GM12878 (cell line): ENCODE measurements around the gene SMG9. TPM values are rescaled to one million over a fixed set of nuclear protein-coding genes. Genes with fewer than 3 reads are reported as not detected.
A peak's percentile ranks its signal among the peaks of the same experiment; 100 is the strongest.

Source experiments
- ATAC-seq: fragments of 200-7000 bp; cut with Tn5 transposase; 3 replicates; pipeline ENCODE4 v1.9.1; 2020; ENCODE audit warnings: mild to moderate bottlenecking, moderate library complexity
- BruUV-seq: library from RNA; stranded (reverse); fragments of 400-500 nt; replicated peaks from 2 replicates; lab custom pipeline; 2021; lab: Mats Ljungman, UMichigan
- CTCF ChIA-PET: fragments of 300-600 bp; sonication (Branson Sonifier 250); formaldehyde crosslinking; extraction: SDS; loops from one replicate; lab custom pipeline; 2021; ENCODE audit warnings: inconsistent platforms; lab: Yijun Ruan, JAX
- POLR2A ChIA-PET: fragments of 350-600 bp; formaldehyde crosslinking; extraction: SDS; loops from one replicate; lab custom pipeline; 2021; ENCODE audit warnings: inconsistent platforms; lab: Charles Lee
- RAD21 ChIA-PET: fragments of 300-600 bp; sonication (Branson Sonifier 250); formaldehyde crosslinking; loops from one replicate; lab custom pipeline; 2023; ENCODE audit warnings: antibody characterized with exemption; ENCODE audit not compliant: unreplicated experiment; lab: Charles Lee
- SMC1A ChIA-PET: fragments of 300-600 bp; sonication (Branson Sonifier 250); formaldehyde crosslinking; loops from one replicate; lab custom pipeline; 2023; ENCODE audit not compliant: unreplicated experiment, uncharacterized antibody; lab: Charles Lee
- DNase-seq: peaks from one replicate; pipeline ENCODE4 v3.0.0-alpha.2; 2011; ENCODE audit warnings: low read depth, low spot score
- FAIRE-seq: peaks from 3 replicates; lab custom pipeline; 2011; peaks lifted over from hg19 to GRCh38; lab: Jason Lieb, UNC
- H2AFZ ChIP-seq: 2 replicates; pipeline ENCODE4 v1.6.0; 2011; ENCODE audit warnings: low read depth, low read length, control low read depth; ENCODE audit not compliant: control insufficient read depth
- H3K27ac ChIP-seq: 2 replicates; pipeline ENCODE4 v1.5.1; 2011; ENCODE audit warnings: control low read depth; ENCODE audit not compliant: control insufficient read depth, insufficient read depth
- H3K27me3 ChIP-seq, 2 experiments: replicated peaks in 1 of 2; 2 replicates each; pipeline versions ENCODE4 v1.6.0 to v1.6.1; 2011; ENCODE audit warnings: low read length in 1 of 2; ENCODE audit not compliant: control insufficient read depth in 2 of 2, insufficient read depth in 2 of 2
- H3K36me3 ChIP-seq, 2 experiments: 2 replicates each; pipeline ENCODE4 v1.5.1; 2011; ENCODE audit warnings: low read length in 1 of 2; ENCODE audit not compliant: control insufficient read depth in 2 of 2, insufficient read depth in 2 of 2
- H3K4me1 ChIP-seq: 2 replicates; pipeline ENCODE4 v1.6.1; 2011; ENCODE audit warnings: mild to moderate bottlenecking, low read length, moderate library complexity, mixed read lengths; ENCODE audit not compliant: control insufficient read depth, insufficient read depth
- H3K4me2 ChIP-seq: 2 replicates; pipeline ENCODE4 v1.6.0; 2011; ENCODE audit warnings: control low read depth; ENCODE audit not compliant: control insufficient read depth, insufficient read depth
- H3K4me3 ChIP-seq: fragments of 200-600 bp; sonication (generic); 2 replicates; pipeline ENCODE4 v1.5.1; 2016
- H3K79me2 ChIP-seq: 2 replicates; pipeline ENCODE4 v1.6.0; 2011; ENCODE audit warnings: low read length; ENCODE audit not compliant: control insufficient read depth, insufficient read depth
- H3K9ac ChIP-seq: 2 replicates; pipeline ENCODE4 v1.8.0; 2011; ENCODE audit warnings: low read length, control low read depth, mixed read lengths; ENCODE audit not compliant: control insufficient read depth, insufficient read depth
- H3K9me3 ChIP-seq: replicated peaks from 3 replicates; pipeline ENCODE4 v1.5.1; 2011; ENCODE audit warnings: mild to moderate bottlenecking, low read length; ENCODE audit not compliant: control insufficient read depth, insufficient read depth
- H4K20me1 ChIP-seq: 2 replicates; pipeline ENCODE4 v1.6.0; 2011; ENCODE audit not compliant: control insufficient read depth, insufficient read depth
- CBX3 ChIP-seq: fragments of 200-600 bp; sonication (generic); IDR thresholded peaks from 2 replicates; pipeline ENCODE4 v1.6.1; 2016; ENCODE audit warnings: low read depth, borderline replicate concordance
- FOXK2 ChIP-seq: fragments of 450-650 bp; IDR thresholded peaks from 2 replicates; pipeline ENCODE4 v1.6.1; 2017; ENCODE audit warnings: mild to moderate bottlenecking, moderate library complexity
- HDAC2 ChIP-seq: fragments of 200-600 bp; sonication (generic); IDR thresholded peaks from 2 replicates; pipeline ENCODE4 v1.6.1; 2017
- PAX8 ChIP-seq: fragments of 450-650 bp; IDR thresholded peaks from 2 replicates; pipeline ENCODE4 v1.6.1; 2017; ENCODE audit warnings: mild to moderate bottlenecking, moderate library complexity
- STAT1 ChIP-seq: fragments of 450-650 bp; conservative IDR thresholded peaks from 2 replicates; pipeline ENCODE4 v1.6.1; 2014; ENCODE audit warnings: antibody characterized with exemption, mild to moderate bottlenecking
- WRNIP1 ChIP-seq: IDR thresholded peaks from 2 replicates; pipeline ENCODE4 v1.6.1; 2011; ENCODE audit warnings: low read depth, low read length, improper control_type of control experiment, borderline replicate concordance
- WGBS: methylation state at CpG from one replicate; pipeline ENCODE4 v1.1.6; 2016; ENCODE audit warnings: low lambda C conversion rate; ENCODE audit not compliant: insufficient replicate concordance, insufficient coverage; ENCODE audit errors: missing lambda C conversion rate; 5-methylcytosine and 5-hydroxymethylcytosine counted together
- in situ Hi-C: fragments of 300-500 bp; cut with MboI; formaldehyde crosslinking; loops from 9 replicates; pipeline ENCODE4 v1.14.3; 2018; ENCODE audit warnings: mixed read lengths
- intact Hi-C: fragments of 100-400 bp; cut with micrococcal nuclease; formaldehyde crosslinking; loops from one replicate; pipeline ENCODE4 v1.14.2; 2022; ENCODE audit not compliant: unreplicated experiment
- polyA plus RNA-seq, 11 experiments: library from polyadenylated mRNA; depleted of rRNA in 4 of 11; unstranded in 6 of 11; stranded (reverse) in 5 of 11; fragments of >200 nt; fragmentation: Nextera tagmentation in 4 of 11; fragmentation: Illumina TruSeq in 1 of 11; extraction: Ambion mirVana in 4 of 11; extraction: Trizol in 1 of 11; gene quantifications; 1 replicate in 1 of 11; 2 replicates in 10 of 11; pipeline versions ENCODE4 v1.2.1 to v1.2.3, GENCODE V29; 2011 to 2016; ENCODE audit warnings: inconsistent platforms in 2 of 11, missing spikeins in 2 of 11, low read depth in 1 of 11
- total RNA-seq, 4 experiments: library from RNA; depleted of rRNA in 3 of 4; stranded (reverse); fragments of >200 nt in 3 of 4; fragmentation: Illumina TruSeq in 1 of 4; extraction: Trizol in 1 of 4; gene quantifications; 2 replicates each; pipeline versions ENCODE4 v1.2.1 to v1.2.3, GENCODE V29; 2013 to 2021

The SMG9 gene
- total and polyA plus RNA-seq, 10 of the 15 experiments (the other 5 are each of a cell fraction or from before 2014, with no cell fraction given): 0.69 to 52.2 (median 28.1) TPM

- Histone ChIP-seq H3K9me3 (no peaks in the 10 kb centered on the region; the same call in 2 of the 3 replicates), H2AFZ (no peak overlapping the region), H3K27ac (peak overlapping the region; percentile 100), H3K27me3 (no peaks in the 10 kb centered on the region), H4K20me1 (no peaks in the 10 kb centered on the region), H3K4me1 (peaks cover 57% of the 10 kb centered on the region), H3K9ac (peak overlapping the region; percentile 78; the same call in 1 of the 2 replicates), H3K4me2 (0 out of 2 replicates have a peak overlapping the region, but pooled peaks have one; percentile 20)
- FAIRE-seq: no peak
- ATAC-seq: no peak
- intact Hi-C loops (no loop called here), in situ Hi-C loops (loop anchor here (25.0 kb wide), 2 partner anchors 1695 to 1830 kb away; partner anchors contain the start of genes ERFL and FOSB)
- SMC1A ChIA-PET: interaction anchor here (0.7 to 20.1 kb wide), 6 partner anchors 8 to 99 kb away, joined by 3 to 325 read pairs (median 46); partner anchors contain the start of genes KCNN4 and SMG9
- WGBS: 86% methylated on average over 7 of the region's 7 CpGs
- RAD21 ChIA-PET: interaction anchor here (6.1 to 8.3 kb wide), 4 partner anchors 11 to 98 kb away, joined by 55 to 167 read pairs (median 107); partner anchors contain the start of genes KCNN4, PLAUR and SMG9
- BruUV-seq: no TSS peak
- POLR2A ChIA-PET: interaction anchor here (2.9 to 18.9 kb wide), 3 partner anchors 11 to 99 kb away, joined by 12 to 389 read pairs (median 307); partner anchors contain the start of genes KCNN4 and SMG9
- no peak for TF ChIP-seq WRNIP1
- TF ChIP-seq PAX8: no peak
- no peak for TF ChIP-seq FOXK2
- no peak for TF ChIP-seq STAT1
- TF ChIP-seq HDAC2: no peak
- no peak for TF ChIP-seq CBX3
- TF ChIP-seq, all 136 proteins: peak for 0
- CTCF ChIA-PET: interaction anchor here (3.2 to 20.8 kb wide), 5 partner anchors 11 to 98 kb away, joined by 19 to 324 read pairs (median 136); partner anchors contain the start of genes KCNN4, PLAUR and SMG9
- Histone ChIP-seq H3K36me3 (peaks cover 42 to 46% of the 10 kb centered on the region in 2 experiments), H3K79me2 (no peaks in the 10 kb centered on the region; the same call in 1 of the 2 replicates), H3K4me3 (0 out of 2 replicates have a peak overlapping the region, but pooled peaks have one; percentile 18)
- DNase-seq: no peak
Observed at GRCh38 chr19:43767316-43767715, 12.6 kb upstream of the SMG9 start.
